ENCODE data around the gene UBE2A.

DNA sequence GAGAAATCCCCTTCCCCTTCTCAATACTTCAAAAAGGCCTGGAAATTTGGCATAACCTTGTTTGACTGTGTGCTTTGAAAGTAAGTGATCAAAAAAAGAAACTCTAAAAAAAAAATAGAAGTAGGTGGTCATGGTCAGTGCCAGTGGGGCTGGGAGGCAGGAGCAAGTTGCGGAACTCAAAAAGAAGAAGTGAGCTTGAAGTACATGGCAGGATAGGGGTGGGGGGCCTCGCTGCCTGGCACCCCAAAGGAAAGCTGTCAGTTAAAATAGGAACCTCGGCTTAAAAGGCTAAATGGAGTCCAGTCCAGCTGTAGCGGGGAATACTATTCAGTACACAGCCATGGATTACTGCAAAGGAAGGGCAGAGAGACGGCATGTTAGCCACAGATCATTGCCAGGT is 44.1 kb downstream of the UBE2A start:
- TF ChIP-seq, protein P1, sequence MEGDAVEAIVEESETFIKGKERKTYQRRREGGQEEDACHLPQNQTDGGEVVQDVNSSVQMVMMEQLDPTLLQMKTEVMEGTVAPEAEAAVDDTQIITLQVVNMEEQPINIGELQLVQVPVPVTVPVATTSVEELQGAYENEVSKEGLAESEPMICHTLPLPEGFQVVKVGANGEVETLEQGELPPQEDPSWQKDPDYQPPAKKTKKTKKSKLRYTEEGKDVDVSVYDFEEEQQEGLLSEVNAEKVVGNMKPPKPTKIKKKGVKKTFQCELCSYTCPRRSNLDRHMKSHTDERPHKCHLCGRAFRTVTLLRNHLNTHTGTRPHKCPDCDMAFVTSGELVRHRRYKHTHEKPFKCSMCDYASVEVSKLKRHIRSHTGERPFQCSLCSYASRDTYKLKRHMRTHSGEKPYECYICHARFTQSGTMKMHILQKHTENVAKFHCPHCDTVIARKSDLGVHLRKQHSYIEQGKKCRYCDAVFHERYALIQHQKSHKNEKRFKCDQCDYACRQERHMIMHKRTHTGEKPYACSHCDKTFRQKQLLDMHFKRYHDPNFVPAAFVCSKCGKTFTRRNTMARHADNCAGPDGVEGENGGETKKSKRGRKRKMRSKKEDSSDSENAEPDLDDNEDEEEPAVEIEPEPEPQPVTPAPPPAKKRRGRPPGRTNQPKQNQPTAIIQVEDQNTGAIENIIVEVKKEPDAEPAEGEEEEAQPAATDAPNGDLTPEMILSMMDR (IDR thresholded peaks at IDR 0.05) = no peak
- no peak for TF ChIP-seq EP300 (IDR thresholded peaks at IDR 0.05)
- no peak for TF ChIP-seq POLR2A (IDR thresholded peaks at IDR 0.05; ENCODE audit: low read depth)
- no peak for TF ChIP-seq POLR2AphosphoS5 (IDR thresholded peaks at IDR 0.05)

Measured in esophagus muscularis mucosa (tissue), 4 donors.